ENCODE data around the gene CDKN1C.

Gene CDKN1C

DNA sequence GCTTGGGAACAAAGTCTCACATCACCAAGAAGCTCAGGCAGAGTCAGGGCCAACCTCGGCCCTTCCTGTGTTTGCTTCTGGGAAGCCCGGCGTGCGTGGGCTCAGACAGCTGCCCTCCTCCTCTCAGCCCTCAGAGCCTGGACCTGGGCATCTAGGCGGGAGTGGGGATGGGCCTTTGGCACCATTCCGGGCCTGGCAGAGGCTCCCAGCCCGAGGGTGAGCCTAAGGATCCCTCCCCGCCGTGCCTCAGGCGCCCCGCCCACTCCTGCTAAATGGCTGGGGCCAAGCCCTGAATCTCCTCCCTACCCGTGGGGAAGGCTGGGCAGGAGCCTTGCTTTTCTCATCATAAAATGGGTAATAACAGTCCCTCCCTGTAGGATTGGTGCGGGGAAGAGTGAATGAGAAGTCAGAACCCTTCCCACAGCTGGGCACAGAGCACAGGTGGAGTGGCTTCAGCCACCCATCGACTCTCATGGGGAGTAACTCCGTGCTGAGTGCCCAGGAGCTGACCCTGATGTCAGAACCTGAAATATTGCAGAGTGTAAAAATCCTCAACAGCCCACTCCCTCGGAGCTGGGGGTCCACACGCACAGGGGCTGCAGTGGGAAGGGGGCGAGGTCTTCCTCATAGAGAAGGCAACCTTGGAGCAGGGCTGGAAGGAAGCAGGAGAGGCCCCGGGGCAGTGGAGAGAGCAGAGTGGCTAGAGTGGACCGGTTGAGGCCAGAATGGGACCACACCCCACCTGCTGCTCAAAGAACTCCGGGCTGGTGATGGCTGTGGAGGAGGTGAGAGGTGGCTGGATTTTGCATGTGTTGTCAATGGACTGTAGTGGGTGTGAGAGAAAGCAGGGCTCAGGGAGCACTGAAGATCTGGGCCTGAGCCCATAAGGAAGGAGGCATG, 18.8 kb upstream of the CDKN1C start:
- DNase-seq (ENCODE audit: extremely low read depth, low read depth): no peak
- no peak overlapping the region for H3K4me3 ChIP-seq (replicated peaks; ENCODE audit: low read depth, low read length)

DNA sequence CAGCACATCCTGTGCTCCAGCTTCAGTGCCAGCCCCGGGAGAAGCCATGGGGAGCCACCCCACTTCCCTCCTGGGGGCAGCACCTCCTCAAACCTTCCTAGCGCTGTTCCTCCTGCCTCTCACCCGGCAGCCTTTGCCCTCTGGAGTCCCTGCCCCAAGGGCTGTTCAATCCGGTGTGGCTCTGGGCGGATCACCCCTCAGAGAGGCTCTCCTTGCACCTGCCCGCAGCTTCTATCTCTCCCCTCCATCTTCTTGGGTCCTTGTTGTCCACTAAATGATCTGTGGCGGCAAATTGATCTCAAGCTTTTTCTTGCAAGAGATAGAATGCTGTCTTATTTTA, 18.1 kb upstream of the CDKN1C start:
- no peak for DNase-seq (ENCODE audit: extremely low read depth, low read depth)
- H3K4me3 ChIP-seq (replicated peaks; ENCODE audit: low read depth, low read length): no peak overlapping the region
- TF ChIP-seq, protein P1, sequence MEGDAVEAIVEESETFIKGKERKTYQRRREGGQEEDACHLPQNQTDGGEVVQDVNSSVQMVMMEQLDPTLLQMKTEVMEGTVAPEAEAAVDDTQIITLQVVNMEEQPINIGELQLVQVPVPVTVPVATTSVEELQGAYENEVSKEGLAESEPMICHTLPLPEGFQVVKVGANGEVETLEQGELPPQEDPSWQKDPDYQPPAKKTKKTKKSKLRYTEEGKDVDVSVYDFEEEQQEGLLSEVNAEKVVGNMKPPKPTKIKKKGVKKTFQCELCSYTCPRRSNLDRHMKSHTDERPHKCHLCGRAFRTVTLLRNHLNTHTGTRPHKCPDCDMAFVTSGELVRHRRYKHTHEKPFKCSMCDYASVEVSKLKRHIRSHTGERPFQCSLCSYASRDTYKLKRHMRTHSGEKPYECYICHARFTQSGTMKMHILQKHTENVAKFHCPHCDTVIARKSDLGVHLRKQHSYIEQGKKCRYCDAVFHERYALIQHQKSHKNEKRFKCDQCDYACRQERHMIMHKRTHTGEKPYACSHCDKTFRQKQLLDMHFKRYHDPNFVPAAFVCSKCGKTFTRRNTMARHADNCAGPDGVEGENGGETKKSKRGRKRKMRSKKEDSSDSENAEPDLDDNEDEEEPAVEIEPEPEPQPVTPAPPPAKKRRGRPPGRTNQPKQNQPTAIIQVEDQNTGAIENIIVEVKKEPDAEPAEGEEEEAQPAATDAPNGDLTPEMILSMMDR (IDR thresholded peaks at IDR 0.05; ENCODE audit: low read depth, low read length, missing control alignments): no peak

More for the DNA sequence above, 18.8 kb upstream of the CDKN1C start:
- TF ChIP-seq, protein P1 (IDR thresholded peaks at IDR 0.05; ENCODE audit: low read depth, low read length, missing control alignments): no peak

DNA sequence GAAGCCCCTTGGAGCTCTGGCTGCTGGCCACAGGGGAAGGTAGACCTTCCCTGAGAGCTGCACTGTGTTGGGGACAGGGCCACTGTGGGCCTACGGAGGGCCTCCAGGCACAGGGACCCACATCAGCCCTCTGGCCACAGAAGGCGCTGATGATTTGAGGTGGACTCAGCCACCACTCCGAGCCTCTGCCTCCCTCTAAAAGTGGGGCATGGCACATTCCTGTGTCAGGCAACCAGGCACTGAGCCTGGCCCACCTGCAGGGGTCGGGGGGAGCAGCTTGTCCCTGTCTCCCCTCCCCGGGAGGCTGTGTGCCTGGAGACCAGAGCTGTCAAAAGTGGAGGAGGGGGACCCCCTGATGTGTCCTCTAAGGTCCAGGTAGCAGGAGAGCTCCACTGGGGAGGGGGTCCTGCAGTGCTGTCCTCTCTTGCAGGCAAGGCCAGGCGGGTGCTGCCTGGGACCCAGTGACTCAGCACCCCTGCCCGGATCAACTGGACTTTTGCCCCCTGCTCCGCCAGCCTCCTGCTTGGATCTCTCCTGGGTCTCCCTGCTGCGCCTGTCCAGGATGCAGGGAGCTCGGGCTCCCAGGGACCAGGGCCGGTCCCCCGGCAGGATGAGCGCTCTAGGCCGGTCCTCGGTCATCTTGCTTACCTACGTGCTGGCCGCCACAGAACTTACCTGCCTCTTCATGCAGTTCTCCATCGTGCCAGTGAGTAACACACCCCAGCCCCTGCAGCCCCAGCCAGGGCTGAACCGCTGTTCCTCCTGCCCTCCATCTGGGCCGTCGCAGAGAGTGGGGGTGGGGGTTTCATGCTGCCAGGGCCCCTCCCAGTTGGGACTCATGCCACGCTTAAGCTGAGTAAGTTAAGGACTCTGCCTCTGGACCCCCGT, 17.5 kb upstream of the CDKN1C start:
- no peak for DNase-seq (ENCODE audit: extremely low read depth, low read depth)
- TF ChIP-seq, protein P1 (IDR thresholded peaks at IDR 0.05; ENCODE audit: low read depth, low read length, missing control alignments): no peak
- H3K4me3 ChIP-seq (replicated peaks; ENCODE audit: low read depth, low read length): peak overlapping the region; percentile 54

DNA sequence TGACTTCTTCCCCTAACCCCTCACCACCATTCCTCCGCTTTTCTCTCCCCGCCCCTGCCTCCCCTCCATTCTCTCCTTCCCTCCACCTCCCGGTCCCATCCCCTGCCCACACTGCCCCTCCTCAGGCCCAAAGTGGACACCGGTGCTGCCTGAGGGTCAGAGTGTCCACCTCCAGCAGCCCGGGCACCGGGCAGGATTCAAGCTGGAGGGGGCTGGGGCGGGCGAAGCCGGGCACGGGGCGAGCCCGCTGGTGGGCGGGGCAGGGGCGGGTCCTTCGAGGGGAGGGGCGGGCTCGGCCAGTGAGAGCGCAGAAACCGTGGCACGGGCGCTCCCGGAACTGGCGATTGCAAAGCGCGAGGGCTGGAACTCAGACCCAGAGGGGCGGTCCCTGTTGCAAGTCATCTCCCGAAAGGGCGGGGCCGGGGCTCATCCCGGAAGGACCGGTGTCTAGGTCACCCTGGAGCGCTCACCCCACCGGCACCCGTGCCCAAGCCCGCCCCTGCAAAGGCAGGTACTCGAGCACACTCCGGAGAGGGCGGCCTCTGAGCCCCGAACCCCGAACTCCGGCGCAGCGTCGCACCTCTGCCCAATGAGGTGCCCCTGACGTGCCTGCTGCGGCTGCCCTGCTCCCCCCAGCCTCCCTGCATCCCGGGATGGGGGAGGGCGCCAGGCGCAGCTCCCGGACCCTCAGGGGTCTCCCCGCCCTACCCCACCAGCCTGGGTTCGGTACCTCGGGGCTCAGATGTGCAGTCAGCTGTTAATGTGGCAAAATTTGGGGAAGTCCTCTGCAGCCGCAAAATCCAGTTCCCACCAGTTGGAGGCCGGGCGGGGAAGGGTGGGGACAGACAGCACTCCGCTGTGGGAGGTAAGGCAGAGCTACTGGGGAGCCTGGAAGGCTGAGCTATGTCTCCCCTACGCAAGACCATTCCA, 16.5 kb upstream of the CDKN1C start:
- DNase-seq (ENCODE audit: extremely low read depth, low read depth): no peak
- peak overlapping the region; percentile 54 for H3K4me3 ChIP-seq (replicated peaks; ENCODE audit: low read depth, low read length)
- TF ChIP-seq, protein P1 (IDR thresholded peaks at IDR 0.05; ENCODE audit: low read depth, low read length, missing control alignments): no peak

DNA sequence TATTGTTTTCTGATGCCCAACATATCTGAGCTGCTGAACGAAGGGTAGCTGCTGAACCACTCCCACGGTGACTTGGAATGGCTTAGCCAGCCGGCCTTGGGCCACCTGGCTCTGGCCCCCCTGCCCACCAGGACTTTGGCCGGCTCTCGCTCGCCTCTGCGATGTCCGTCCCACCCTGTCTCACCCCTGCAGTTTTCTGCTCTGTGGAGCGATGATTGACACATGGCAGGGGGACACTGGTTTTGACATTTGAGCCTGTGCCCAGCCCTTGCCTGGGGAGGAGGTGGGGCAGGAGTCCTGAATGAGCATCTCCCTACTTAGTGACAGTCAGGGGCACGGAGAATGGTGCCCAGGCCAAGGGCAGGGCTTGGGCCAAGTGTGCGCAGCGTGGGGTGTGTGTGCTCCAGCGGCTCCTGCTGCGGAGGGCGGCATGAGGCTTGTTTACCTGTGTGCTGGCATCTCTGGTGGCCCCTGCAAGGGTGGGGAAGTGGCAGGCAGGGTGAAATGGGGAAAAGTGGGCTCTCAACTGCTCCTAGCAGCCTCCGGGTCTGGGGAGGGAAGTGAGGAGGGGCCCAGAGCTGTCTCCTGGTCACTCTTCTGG, 15.7 kb upstream of the CDKN1C start:
- TF ChIP-seq, protein P1 (IDR thresholded peaks at IDR 0.05; ENCODE audit: low read depth, low read length, missing control alignments): no peak

More for the DNA sequence above, 15.7 kb upstream of the CDKN1C start:
- peak overlapping the region; percentile 54; the same call in 1 of the 2 replicates for H3K4me3 ChIP-seq (replicated peaks; ENCODE audit: low read depth, low read length)
- no peak for DNase-seq (ENCODE audit: extremely low read depth, low read depth)
